Measurements from ENCODE around the gene FAM78B.

- TF ChIP-seq CTCF (IDR thresholded peaks at IDR 0.05), result no peak
- TF ChIP-seq EP300 (IDR thresholded peaks at IDR 0.05), result no peak
- no peak for TF ChIP-seq POLR2A (IDR thresholded peaks at IDR 0.05)
Measured at GRCh38 chr1:166031932-166032571, 134.7 kb downstream of the FAM78B start.
